Kidney (tissue), 14 donors: ENCODE measurements around the gene ZNF652. TPM values are rescaled to one million over a fixed set of nuclear protein-coding genes. Genes with fewer than 3 reads are reported as not detected.
"Not testable (repeated sequence)": the region's sequence is repeated elsewhere in the genome, so short reads cannot be mapped to it uniquely, and the experiment has no call there.

Experiments
- DNase-seq, 5 donors: peaks; one replicate each; pipeline ENCODE4 v3.0.0-alpha.2; 2013 to 2020
- FAIRE-seq: peaks from 2 replicates; lab custom pipeline; 2012; peaks lifted over from hg19 to GRCh38; lab: Jason Lieb, UNC
- H3K27ac ChIP-seq, 2 donors: one replicate each; pipeline ENCODE4 v1.7.0; 2013; ENCODE audit warnings: low read depth in 2 of 2, low read length in 2 of 2, inconsistent platforms in 1 of 2
- H3K27me3 ChIP-seq: one replicate; pipeline ENCODE4 v1.7.1; 2013; ENCODE audit warnings: low read length, inconsistent platforms; ENCODE audit not compliant: control insufficient read depth, insufficient read depth
- H3K36me3 ChIP-seq, 3 donors: one replicate each; pipeline versions ENCODE4 v1.7.0 to v1.7.1; 2013; ENCODE audit warnings: low read length in 3 of 3, control low read depth in 1 of 3, inconsistent platforms in 1 of 3; ENCODE audit not compliant: insufficient read depth in 3 of 3, control insufficient read depth in 2 of 3
- H3K4me1 ChIP-seq, 3 donors: one replicate each; pipeline versions ENCODE4 v1.7.0 to v1.7.1; 2013; ENCODE audit warnings: low read length in 3 of 3, inconsistent platforms in 1 of 3, low read depth in 1 of 3; ENCODE audit not compliant: control insufficient read depth in 2 of 3, insufficient read depth in 2 of 3
- H3K4me3 ChIP-seq, 3 donors: one replicate each; pipeline versions ENCODE4 v1.7.0 to v1.8.1; 2013; ENCODE audit warnings: low read length in 3 of 3, control low read depth in 1 of 3, inconsistent platforms in 1 of 3
- H3K9ac ChIP-seq, 3 donors: one replicate each; pipeline versions ENCODE4 v1.7.0 to v1.7.1; 2013; ENCODE audit warnings: low read length in 3 of 3, control low read depth in 1 of 3, inconsistent platforms in 1 of 3
- H3K9me3 ChIP-seq, 3 donors: one replicate each; pipeline versions ENCODE4 v1.7.0 to v1.7.1; 2013; ENCODE audit warnings: low read length in 3 of 3, control low read depth in 1 of 3, inconsistent platforms in 1 of 3; ENCODE audit not compliant: control insufficient read depth in 2 of 3, insufficient read depth in 1 of 3
- intact Hi-C: fragments of 100-400 bp; cut with DNase I; formaldehyde crosslinking; loops from one replicate; pipeline ENCODE4 v1.11.1; 2022
- polyA plus RNA-seq: library from polyadenylated mRNA; stranded (reverse); fragments of 350-450 nt; fragmentation: Illumina TruSeq; extraction: RNeasy Lipid Tissue Mini Kit (QIAGEN cat#74804); gene quantifications from one replicate; pipeline ENCODE4 v1.2.3, GENCODE V29; 2014; ENCODE audit warnings: low read depth, low replicate concordance; ENCODE audit not compliant: insufficient read depth
- total RNA-seq: library from RNA; stranded (reverse); fragmentation: NEBNext Ultra II Directional; extraction: Animal tissue kit (Norgen Biotek cat#: 25700); gene quantifications from one replicate; pipeline ENCODE4 v1.2.1, GENCODE V29; 2021
- TF ChIP-seq, protein P1 (sequence below): IDR thresholded peaks from 3 replicates; pipeline ENCODE4 v1.5.1; 2012; ENCODE audit warnings: mild to moderate bottlenecking, moderate library complexity, borderline replicate concordance; ENCODE audit not compliant: insufficient read depth; ENCODE audit errors: extremely low read depth
- donor health status: control.
- donor health status: control.
- donor health status: control.
- donor health status: control.
- donor health status: control.
- donor health status: DM: yes; HTN: yes; CAD: no.
- donor health status: Normal renal cell carcinoma (clear cell type).

ZNF652 gene
- total and polyA plus RNA-seq, 2 donors from 2014 or later = 30.1 to 49.0 TPM

DNA sequence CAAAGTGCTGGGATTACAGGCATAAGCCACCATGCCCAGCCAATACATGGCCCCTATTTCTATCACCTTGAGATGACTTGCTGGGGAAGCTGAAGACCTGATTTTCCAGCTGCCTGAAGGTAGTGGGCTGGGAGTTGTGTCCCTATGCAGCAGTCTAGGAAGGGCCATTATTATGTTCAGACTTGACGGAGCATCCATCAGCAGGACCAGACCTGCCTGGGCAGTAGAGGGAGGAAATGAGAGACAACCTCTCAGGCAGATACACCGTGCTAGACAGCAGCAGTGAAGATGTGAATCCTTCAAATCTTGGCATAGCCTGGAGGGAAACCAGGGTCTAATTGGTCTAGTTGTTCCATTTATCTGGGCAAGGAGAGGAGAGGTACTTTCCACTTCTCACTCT is 95.8 kb downstream of the ZNF652 start:
- Histone ChIP-seq H3K9me3 (no peaks in the 10 kb centered on the region), H3K4me3 (no peak overlapping the region), H3K9ac (no peak overlapping the region), H3K36me3 (no peaks in the 10 kb centered on the region), H3K4me1 (no peaks in the 10 kb centered on the region), H3K27ac (no peak overlapping the region), H3K27me3 (no peaks in the 10 kb centered on the region)
- TF ChIP-seq, protein P1, sequence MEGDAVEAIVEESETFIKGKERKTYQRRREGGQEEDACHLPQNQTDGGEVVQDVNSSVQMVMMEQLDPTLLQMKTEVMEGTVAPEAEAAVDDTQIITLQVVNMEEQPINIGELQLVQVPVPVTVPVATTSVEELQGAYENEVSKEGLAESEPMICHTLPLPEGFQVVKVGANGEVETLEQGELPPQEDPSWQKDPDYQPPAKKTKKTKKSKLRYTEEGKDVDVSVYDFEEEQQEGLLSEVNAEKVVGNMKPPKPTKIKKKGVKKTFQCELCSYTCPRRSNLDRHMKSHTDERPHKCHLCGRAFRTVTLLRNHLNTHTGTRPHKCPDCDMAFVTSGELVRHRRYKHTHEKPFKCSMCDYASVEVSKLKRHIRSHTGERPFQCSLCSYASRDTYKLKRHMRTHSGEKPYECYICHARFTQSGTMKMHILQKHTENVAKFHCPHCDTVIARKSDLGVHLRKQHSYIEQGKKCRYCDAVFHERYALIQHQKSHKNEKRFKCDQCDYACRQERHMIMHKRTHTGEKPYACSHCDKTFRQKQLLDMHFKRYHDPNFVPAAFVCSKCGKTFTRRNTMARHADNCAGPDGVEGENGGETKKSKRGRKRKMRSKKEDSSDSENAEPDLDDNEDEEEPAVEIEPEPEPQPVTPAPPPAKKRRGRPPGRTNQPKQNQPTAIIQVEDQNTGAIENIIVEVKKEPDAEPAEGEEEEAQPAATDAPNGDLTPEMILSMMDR = no peak
- no peak for DNase-seq
- intact Hi-C loops = no loop called here
- no peak for FAIRE-seq

DNA sequence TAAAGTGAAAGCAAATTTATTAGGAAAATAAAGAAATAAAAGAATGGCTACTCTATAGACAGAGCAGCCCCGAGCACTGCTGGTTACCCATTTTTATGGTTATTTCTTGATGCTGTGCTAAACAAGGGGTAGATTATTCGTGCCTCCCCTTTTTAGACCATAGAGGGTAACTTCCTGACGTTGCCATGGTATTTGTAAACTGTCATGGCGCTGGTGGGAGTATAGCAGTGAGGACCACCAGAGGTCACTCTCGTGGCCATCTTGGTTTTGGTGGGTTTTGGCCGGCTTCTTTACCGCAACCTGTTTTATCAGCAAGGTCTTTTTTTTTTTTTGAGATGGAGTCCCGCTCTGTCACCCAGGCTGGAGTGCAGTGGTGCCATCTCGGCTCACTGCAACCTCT is 100.5 kb downstream of the ZNF652 start:
- H3K4me3 ChIP-seq, intact Hi-C loops, DNase-seq, FAIRE-seq, H3K4me1 ChIP-seq, H3K27me3 ChIP-seq, H3K9ac ChIP-seq, H3K36me3 ChIP-seq, H3K9me3 ChIP-seq, H3K27ac ChIP-seq: not testable (repeated sequence)

DNA sequence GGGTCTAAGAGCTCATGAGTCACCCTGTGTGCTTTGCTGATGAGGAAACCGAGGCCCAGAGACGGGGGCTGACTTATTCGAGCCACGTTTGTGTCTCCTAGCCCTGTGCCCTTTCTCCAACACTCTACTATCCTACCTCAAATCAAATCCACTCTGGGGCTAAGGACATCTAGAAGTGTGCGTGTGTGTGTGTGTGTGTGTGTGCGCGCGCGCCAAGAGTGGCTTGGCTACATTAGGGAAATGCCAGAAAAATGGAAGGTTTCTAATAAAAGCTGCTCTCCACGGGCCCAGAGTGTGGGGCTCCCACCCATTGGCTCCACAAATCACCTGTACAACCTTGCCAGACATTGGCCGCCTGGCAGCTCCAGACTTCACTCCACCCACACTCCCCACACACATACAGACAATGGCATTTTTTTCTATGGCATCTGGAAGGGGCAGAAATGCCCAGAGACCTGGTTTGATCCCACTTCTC is 101.2 kb downstream of the ZNF652 start:
- FAIRE-seq = no peak
- Histone ChIP-seq H3K36me3 (no peaks in the 10 kb centered on the region), H3K27me3 (no peaks in the 10 kb centered on the region), H3K27ac (peak overlapping the region; percentile 18 to 71), H3K9ac (peak overlapping the region in 1 of 3 donors; percentile 48), H3K4me1 (peaks cover 0 to 9% (median 0%) of the 10 kb centered on the region in 3 donors), H3K4me3 (peak overlapping the region in 2 of 3 donors; percentile 36 to 38), H3K9me3 (no peaks in the 10 kb centered on the region)
- TF ChIP-seq, protein P1 = no peak
- DNase-seq = peak in 1 of 5 donors; percentile 17
- intact Hi-C loops = no loop called here

DNA sequence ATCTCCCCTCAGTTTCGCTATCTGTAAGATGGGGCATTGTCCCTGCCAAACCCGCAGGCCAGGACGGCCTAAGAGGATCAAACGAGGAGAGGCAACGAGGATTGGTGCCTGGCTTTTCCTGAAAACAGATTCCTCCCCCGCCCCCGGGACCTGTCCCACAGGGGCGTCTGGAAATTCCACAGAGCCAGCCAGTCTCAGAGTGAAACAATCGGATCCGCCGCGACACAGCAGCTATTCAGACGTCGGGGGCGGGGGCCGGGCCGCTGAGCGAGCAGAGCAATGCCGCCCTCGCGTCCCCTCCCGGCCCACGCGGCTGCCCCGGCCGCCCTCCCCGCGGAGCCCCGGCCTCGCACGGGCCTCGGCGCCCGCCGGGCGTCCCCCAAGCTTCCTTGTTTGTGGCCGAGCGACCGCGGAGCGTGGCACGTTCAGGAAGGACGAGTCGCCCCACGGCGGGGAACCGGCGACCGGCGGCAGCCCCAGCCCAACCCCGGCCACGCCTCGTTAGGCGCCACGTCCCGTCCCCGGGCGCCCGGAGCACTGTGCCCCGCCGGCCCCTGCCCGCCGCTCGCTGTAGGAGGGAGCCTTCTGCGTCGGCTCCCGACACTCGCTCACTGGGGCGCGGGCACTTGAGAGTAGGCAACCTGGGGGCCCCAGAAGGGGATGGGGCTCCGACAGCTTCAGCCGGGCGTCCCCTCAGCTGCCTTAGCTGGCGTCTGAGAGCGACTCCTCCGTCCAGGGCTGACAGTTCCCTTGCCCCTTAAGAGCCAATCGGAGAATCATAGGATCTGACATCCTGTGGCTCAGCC is 101.8 kb downstream of the ZNF652 start:
- intact Hi-C loops = no loop called here
- TF ChIP-seq, protein P1 = no peak
- H3K4me3 ChIP-seq = peak overlapping the region in 2 of 3 donors; percentile 38 to 56
- no peak for FAIRE-seq
- peak; percentile 74 to 89 (median 78) for DNase-seq
- peak overlapping the region in 2 of 3 donors; percentile 10 to 65 for H3K9ac ChIP-seq
- no peaks in the 10 kb centered on the region for H3K27me3 ChIP-seq
- H3K9me3 ChIP-seq = no peaks in the 10 kb centered on the region
- no peaks in the 10 kb centered on the region for H3K36me3 ChIP-seq
- peak overlapping the region; percentile 23 to 71 for H3K27ac ChIP-seq
- peaks cover 0 to 9% (median 0%) of the 10 kb centered on the region in 3 donors for H3K4me1 ChIP-seq
